SK-N-SH (cell line): ENCODE results near the gene METTL1. TPM values are rescaled to one million over a fixed set of nuclear protein-coding genes. Genes with fewer than 3 reads are reported as not detected.
A peak's percentile ranks its signal among the peaks of the same experiment; 100 is the strongest.

Source experiments
- CTCF ChIA-PET: fragments of 300-600, 350-600 bp; formaldehyde crosslinking; extraction: SDS; loops from one replicate; lab custom pipeline; 2021; lab: Yijun Ruan, JAX
- POLR2A ChIA-PET: fragments of 350-600 bp; sonication (Branson Sonifier 250); formaldehyde crosslinking; extraction: SDS; loops from one replicate; lab custom pipeline; 2020; ENCODE audit warnings: antibody characterized with exemption, inconsistent platforms; lab: Yijun Ruan, JAX
- DNase-seq: peaks from one replicate; pipeline ENCODE4 v3.0.0; 2012
- H2AFZ ChIP-seq: fragments of 200-600 bp; sonication (generic); 2 replicates; pipeline ENCODE4 v1.8.1; 2016; ENCODE audit warnings: antibody characterized with exemption, mild to moderate bottlenecking, low read depth
- H3F3A ChIP-seq: fragments of 200-600 bp; sonication (generic); replicated peaks from 2 replicates; pipeline ENCODE3; 2016; ENCODE audit warnings: antibody characterized with exemption, mild to moderate bottlenecking; ENCODE audit not compliant: insufficient read depth
- H3K27ac ChIP-seq, 2 experiments: fragments of 200-500 bp in 1 of 2; fragments of 200-600 bp in 1 of 2; sonication (Bioruptor generic) in 1 of 2; sonication (generic), shearing (Covaris generic) in 1 of 2; 2 replicates each; pipeline versions ENCODE4 v1.5.1 to v1.6.1; 2014 to 2016; ENCODE audit warnings: low read depth in 2 of 2, inconsistent platforms in 1 of 2, low read length in 1 of 2, mild to moderate bottlenecking in 1 of 2, mixed read lengths in 1 of 2
- H3K27me3 ChIP-seq: fragments of 200-600 bp; sonication (generic), shearing (Covaris generic); 2 replicates; pipeline ENCODE4 v1.6.1; 2016; ENCODE audit warnings: mixed run types; ENCODE audit not compliant: insufficient read depth
- H3K36me3 ChIP-seq, 2 experiments: fragments of 200-500 bp in 1 of 2; fragments of 200-600 bp in 1 of 2; sonication (Bioruptor generic) in 1 of 2; sonication (generic) in 1 of 2; replicated peaks in 1 of 2; 2 replicates each; pipeline versions ENCODE3 to v1.5.1; 2014 to 2016; ENCODE audit warnings: low read length in 1 of 2, mild to moderate bottlenecking in 1 of 2; ENCODE audit not compliant: insufficient read depth in 2 of 2, control insufficient read depth in 1 of 2
- H3K4me1 ChIP-seq, 2 experiments: fragments of 200-500 bp in 1 of 2; fragments of 200-600 bp in 1 of 2; sonication (Bioruptor generic) in 1 of 2; sonication (generic), shearing (Covaris generic) in 1 of 2; 2 replicates each; pipeline versions ENCODE4 v1.5.1 to v1.6.1; 2014 to 2016; ENCODE audit warnings: low read depth in 1 of 2, low read length in 1 of 2, mixed run types in 1 of 2; ENCODE audit not compliant: insufficient read depth in 2 of 2, control insufficient read depth in 1 of 2
- H3K4me2 ChIP-seq: fragments of 200-600 bp; sonication (generic), shearing (Covaris generic); 2 replicates; pipeline ENCODE4 v1.6.1; 2017; ENCODE audit warnings: mixed run types
- H3K4me3 ChIP-seq, 2 experiments: fragments of 200-500 bp in 1 of 2; fragments of 200-600 bp in 1 of 2; sonication (Bioruptor generic) in 1 of 2; sonication (generic), shearing (Covaris generic) in 1 of 2; 2 replicates each; pipeline versions ENCODE4 v1.5.1 to v1.8.1; 2014 to 2016; ENCODE audit warnings: low read depth in 2 of 2, inconsistent platforms in 1 of 2, low read length in 1 of 2, mild to moderate bottlenecking in 1 of 2, mixed read lengths in 1 of 2, moderate library complexity in 1 of 2
- H3K79me2 ChIP-seq: fragments of 200-600 bp; sonication (generic); 2 replicates; pipeline ENCODE4 v1.8.1; 2017; ENCODE audit warnings: mild to moderate bottlenecking; ENCODE audit not compliant: insufficient read depth
- H3K9ac ChIP-seq: fragments of 200-600 bp; sonication (generic); 2 replicates; pipeline ENCODE4 v1.6.1; 2017; ENCODE audit warnings: mixed run types
- H3K9me2 ChIP-seq: fragments of 200-600 bp; sonication (generic); 2 replicates; pipeline ENCODE4 v1.6.1; 2017; ENCODE audit warnings: mixed run types
- H3K9me3 ChIP-seq: fragments of 200-600 bp; sonication (generic); 2 replicates; pipeline ENCODE4 v1.6.1; 2017; ENCODE audit warnings: mixed run types, mild to moderate bottlenecking, moderate library complexity
- H4K20me1 ChIP-seq: fragments of 200-600 bp; sonication (generic); 2 replicates; pipeline ENCODE4 v1.6.1; 2017; ENCODE audit warnings: mild to moderate bottlenecking, mixed run types; ENCODE audit not compliant: insufficient read depth
- ELF1 ChIP-seq: IDR thresholded peaks from 2 replicates; pipeline ENCODE4 v1.4.0; 2012
- EZH2phosphoT487 ChIP-seq: fragments of 200-600 bp; sonication (generic); IDR thresholded peaks from 2 replicates; pipeline ENCODE4 v1.6.1; 2017; ENCODE audit warnings: low read depth, mixed run types, mild to moderate bottlenecking, antibody characterized with exemption, moderate library complexity, borderline replicate concordance
- POLR2AphosphoS5 ChIP-seq: IDR thresholded peaks from 2 replicates; pipeline ENCODE4 v1.6.1; 2012; ENCODE audit warnings: low read depth, low read length
- TCF12 ChIP-seq: IDR thresholded peaks from 2 replicates; pipeline ENCODE4 v1.4.0; 2012
- TEAD4 ChIP-seq: IDR thresholded peaks from 2 replicates; pipeline ENCODE4 v1.4.0; 2012; ENCODE audit warnings: mild to moderate bottlenecking, borderline replicate concordance; ENCODE audit not compliant: insufficient read depth
- YY1 ChIP-seq: IDR thresholded peaks from 2 replicates; pipeline ENCODE4 v1.4.0; 2012; ENCODE audit warnings: low read depth, mild to moderate bottlenecking
- WGBS: methylation state at CpG from one replicate; pipeline ENCODE4 v1.1.6; 2017; ENCODE audit warnings: low lambda C conversion rate; 5-methylcytosine and 5-hydroxymethylcytosine counted together
- polyA plus RNA-seq, 3 experiments: library from polyadenylated mRNA; depleted of rRNA; stranded (reverse); fragments of >200 nt; gene quantifications; 2 replicates each; pipeline ENCODE4 v1.2.3, GENCODE V29; 2012
- TF ChIP-seq, protein P1 (sequence below): IDR thresholded peaks from 2 replicates; pipeline ENCODE4 v1.6.1; 2012; ENCODE audit warnings: mild to moderate bottlenecking, low read depth, low read length, moderate library complexity
- TF ChIP-seq, protein P2 (sequence below): fragments of 200-600 bp; sonication (generic); IDR thresholded peaks from 2 replicates; pipeline ENCODE4 v1.6.1; 2017; ENCODE audit warnings: antibody characterized with exemption, mild to moderate bottlenecking, moderate library complexity
- TF ChIP-seq, protein P3 (sequence below): fragments of 150-350 bp; IDR thresholded peaks from 2 replicates; pipeline ENCODE4 v1.6.1; 2017; ENCODE audit warnings: antibody characterized with exemption, low read length, low read depth, borderline replicate concordance
- TF ChIP-seq, protein P4 (sequence below): IDR thresholded peaks from 2 replicates; pipeline ENCODE4; 2012
- TF ChIP-seq, protein P5 (sequence below): IDR thresholded peaks from 2 replicates; pipeline ENCODE4 v1.4.0; 2012; ENCODE audit warnings: low read depth, borderline replicate concordance

The METTL1 gene
- polyA plus RNA-seq, 1 of the 3 experiments (the other 2 are of a cell fraction): 28.0 TPM

DNA sequence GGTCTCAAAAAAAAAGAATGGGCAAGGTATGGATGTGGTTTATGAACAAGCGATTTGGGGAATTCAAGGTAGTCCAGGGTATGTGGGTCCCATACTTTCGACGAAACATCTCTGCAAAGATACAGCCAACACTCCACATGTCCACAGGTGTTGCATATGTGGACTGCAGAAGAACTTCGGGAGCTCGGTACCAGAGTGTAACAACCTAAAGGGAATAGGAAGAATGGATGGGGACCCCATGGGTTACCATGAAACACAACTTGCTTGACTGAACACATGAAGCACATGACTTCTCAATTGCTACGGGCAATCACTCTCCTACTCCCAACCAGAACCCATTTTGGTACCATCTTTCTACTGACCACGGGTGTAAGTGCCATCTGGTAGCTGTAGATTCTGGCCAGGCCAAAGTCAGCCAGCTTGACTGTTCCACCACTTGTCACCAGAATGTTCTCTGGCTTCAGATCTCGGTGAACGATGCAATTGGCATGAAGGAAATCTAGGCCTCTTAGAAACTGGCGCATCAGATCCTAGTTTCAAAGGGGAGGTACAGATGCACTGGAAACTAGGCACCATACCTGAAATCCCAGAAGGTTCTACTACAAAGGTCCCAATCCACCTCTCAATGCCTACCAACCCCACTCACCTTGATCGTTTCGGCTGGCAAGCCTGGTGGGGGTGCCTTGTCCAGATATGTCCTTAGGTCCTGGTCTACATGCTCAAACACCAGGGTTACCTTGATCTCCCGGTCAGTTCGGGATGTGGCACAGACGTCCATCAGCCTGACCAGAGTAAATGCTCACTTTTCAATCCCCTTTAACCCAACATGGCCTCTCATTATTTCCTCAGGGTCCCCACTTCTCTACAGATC, 21.1 kb downstream of the METTL1 start:
- Histone ChIP-seq H4K20me1 (no peaks in the 10 kb centered on the region), H3K79me2 (peaks cover 38% of the 10 kb centered on the region), H3K9me2 (no peaks in the 10 kb centered on the region), H3K4me2 (peak overlapping the region; percentile 92), H3K4me3 (peak overlapping the region; percentile 85 to 88), H3F3A (peaks cover 43% of the 10 kb centered on the region), H3K9me3 (no peaks in the 10 kb centered on the region), H2AFZ (no peak overlapping the region), H3K27me3 (no peaks in the 10 kb centered on the region), H3K9ac (peak overlapping the region; percentile 96), H3K27ac (peak overlapping the region; percentile 85 to 89), H3K4me1 (peaks cover 8 to 36% of the 10 kb centered on the region in 2 experiments), H3K36me3 (peaks cover 30 to 49% of the 10 kb centered on the region in 2 experiments)
- 66% methylated on average over 14 of the region's 15 CpGs for WGBS
- TF ChIP-seq, protein P1, sequence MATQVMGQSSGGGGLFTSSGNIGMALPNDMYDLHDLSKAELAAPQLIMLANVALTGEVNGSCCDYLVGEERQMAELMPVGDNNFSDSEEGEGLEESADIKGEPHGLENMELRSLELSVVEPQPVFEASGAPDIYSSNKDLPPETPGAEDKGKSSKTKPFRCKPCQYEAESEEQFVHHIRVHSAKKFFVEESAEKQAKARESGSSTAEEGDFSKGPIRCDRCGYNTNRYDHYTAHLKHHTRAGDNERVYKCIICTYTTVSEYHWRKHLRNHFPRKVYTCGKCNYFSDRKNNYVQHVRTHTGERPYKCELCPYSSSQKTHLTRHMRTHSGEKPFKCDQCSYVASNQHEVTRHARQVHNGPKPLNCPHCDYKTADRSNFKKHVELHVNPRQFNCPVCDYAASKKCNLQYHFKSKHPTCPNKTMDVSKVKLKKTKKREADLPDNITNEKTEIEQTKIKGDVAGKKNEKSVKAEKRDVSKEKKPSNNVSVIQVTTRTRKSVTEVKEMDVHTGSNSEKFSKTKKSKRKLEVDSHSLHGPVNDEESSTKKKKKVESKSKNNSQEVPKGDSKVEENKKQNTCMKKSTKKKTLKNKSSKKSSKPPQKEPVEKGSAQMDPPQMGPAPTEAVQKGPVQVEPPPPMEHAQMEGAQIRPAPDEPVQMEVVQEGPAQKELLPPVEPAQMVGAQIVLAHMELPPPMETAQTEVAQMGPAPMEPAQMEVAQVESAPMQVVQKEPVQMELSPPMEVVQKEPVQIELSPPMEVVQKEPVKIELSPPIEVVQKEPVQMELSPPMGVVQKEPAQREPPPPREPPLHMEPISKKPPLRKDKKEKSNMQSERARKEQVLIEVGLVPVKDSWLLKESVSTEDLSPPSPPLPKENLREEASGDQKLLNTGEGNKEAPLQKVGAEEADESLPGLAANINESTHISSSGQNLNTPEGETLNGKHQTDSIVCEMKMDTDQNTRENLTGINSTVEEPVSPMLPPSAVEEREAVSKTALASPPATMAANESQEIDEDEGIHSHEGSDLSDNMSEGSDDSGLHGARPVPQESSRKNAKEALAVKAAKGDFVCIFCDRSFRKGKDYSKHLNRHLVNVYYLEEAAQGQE: no peak
- TF ChIP-seq POLR2AphosphoS5: peak; percentile 18; the same call in 1 of the 2 replicates
- no peak for TF ChIP-seq TEAD4
- no peak for DNase-seq
- CTCF ChIA-PET: interaction anchor here (0.9 to 2.0 kb wide), 3 partner anchors 9 to 168 kb away, joined by 3 to 13 read pairs (median 4); partner anchors contain the start of gene AGAP2
- POLR2A ChIA-PET: no interaction called here

DNA sequence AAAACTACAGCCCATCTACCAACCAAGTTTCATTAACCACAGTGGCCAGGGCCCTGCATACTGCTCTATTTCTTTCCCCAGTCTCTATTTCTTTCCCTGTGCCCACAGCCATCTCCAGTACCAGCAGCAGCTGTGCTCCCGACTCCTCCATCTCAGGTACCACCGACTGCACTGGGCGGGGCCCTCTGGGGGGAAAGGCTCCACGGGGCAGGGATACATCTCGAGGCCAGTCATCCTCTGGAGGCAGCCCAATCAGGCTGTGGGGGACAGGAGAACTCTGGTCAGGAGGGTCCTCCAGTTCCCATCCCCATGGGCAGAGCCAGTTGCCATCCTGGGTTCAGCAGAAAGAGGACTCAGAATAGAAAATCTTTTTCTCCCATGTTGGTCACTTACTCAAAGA, 22.8 kb downstream of the METTL1 start:
- H3K36me3 ChIP-seq: peaks cover 30 to 49% of the 10 kb centered on the region in 2 experiments
- H3F3A ChIP-seq: peaks cover 42% of the 10 kb centered on the region
- no peak overlapping the region for H2AFZ ChIP-seq
- TF ChIP-seq, protein P2, sequence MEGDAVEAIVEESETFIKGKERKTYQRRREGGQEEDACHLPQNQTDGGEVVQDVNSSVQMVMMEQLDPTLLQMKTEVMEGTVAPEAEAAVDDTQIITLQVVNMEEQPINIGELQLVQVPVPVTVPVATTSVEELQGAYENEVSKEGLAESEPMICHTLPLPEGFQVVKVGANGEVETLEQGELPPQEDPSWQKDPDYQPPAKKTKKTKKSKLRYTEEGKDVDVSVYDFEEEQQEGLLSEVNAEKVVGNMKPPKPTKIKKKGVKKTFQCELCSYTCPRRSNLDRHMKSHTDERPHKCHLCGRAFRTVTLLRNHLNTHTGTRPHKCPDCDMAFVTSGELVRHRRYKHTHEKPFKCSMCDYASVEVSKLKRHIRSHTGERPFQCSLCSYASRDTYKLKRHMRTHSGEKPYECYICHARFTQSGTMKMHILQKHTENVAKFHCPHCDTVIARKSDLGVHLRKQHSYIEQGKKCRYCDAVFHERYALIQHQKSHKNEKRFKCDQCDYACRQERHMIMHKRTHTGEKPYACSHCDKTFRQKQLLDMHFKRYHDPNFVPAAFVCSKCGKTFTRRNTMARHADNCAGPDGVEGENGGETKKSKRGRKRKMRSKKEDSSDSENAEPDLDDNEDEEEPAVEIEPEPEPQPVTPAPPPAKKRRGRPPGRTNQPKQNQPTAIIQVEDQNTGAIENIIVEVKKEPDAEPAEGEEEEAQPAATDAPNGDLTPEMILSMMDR: no peak
- TF ChIP-seq YY1: no peak
- TF ChIP-seq TEAD4: no peak
- TF ChIP-seq, protein P1: no peak
- no peak for TF ChIP-seq ELF1
- TF ChIP-seq, protein P3, sequence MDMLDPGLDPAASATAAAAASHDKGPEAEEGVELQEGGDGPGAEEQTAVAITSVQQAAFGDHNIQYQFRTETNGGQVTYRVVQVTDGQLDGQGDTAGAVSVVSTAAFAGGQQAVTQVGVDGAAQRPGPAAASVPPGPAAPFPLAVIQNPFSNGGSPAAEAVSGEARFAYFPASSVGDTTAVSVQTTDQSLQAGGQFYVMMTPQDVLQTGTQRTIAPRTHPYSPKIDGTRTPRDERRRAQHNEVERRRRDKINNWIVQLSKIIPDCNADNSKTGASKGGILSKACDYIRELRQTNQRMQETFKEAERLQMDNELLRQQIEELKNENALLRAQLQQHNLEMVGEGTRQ: no peak
- no peak for TF ChIP-seq TCF12
- TF ChIP-seq, protein P4, sequence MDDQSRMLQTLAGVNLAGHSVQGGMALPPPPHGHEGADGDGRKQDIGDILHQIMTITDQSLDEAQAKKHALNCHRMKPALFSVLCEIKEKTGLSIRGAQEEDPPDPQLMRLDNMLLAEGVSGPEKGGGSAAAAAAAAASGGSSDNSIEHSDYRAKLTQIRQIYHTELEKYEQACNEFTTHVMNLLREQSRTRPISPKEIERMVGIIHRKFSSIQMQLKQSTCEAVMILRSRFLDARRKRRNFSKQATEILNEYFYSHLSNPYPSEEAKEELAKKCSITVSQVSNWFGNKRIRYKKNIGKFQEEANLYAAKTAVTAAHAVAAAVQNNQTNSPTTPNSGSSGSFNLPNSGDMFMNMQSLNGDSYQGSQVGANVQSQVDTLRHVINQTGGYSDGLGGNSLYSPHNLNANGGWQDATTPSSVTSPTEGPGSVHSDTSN: no peak
- TF ChIP-seq, protein P5, sequence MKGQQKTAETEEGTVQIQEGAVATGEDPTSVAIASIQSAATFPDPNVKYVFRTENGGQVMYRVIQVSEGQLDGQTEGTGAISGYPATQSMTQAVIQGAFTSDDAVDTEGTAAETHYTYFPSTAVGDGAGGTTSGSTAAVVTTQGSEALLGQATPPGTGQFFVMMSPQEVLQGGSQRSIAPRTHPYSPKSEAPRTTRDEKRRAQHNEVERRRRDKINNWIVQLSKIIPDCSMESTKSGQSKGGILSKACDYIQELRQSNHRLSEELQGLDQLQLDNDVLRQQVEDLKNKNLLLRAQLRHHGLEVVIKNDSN: no peak
- TF ChIP-seq EZH2phosphoT487: no peak
- TF ChIP-seq, all 33 proteins: peak for 0
- Histone ChIP-seq H4K20me1 (no peaks in the 10 kb centered on the region), H3K27ac (no peak overlapping the region), H3K4me1 (peaks cover 8 to 36% of the 10 kb centered on the region in 2 experiments), H3K4me2 (no peak overlapping the region), H3K9me2 (no peaks in the 10 kb centered on the region), H3K9ac (no peak overlapping the region), H3K4me3 (no peak overlapping the region), H3K79me2 (peaks cover 38% of the 10 kb centered on the region), H3K27me3 (no peaks in the 10 kb centered on the region), H3K9me3 (no peaks in the 10 kb centered on the region)
- CTCF ChIA-PET: interaction anchor here (1.1 to 2.0 kb wide), 4 partner anchors 9 to 23 kb away, joined by 4 to 7 read pairs (median 4); no protein-coding TSS in a partner anchor
- WGBS: 88% methylated on average over 5 of the region's 5 CpGs
- no peak for DNase-seq
- POLR2A ChIA-PET: no interaction called here
